Thyroid gland (tissue), 4 donors: ENCODE measurements around the gene TMEM45B.
"Not testable (repeated sequence)": the region's sequence is repeated elsewhere in the genome, so short reads cannot be mapped to it uniquely, and the experiment has no call there.

Source experiments
- CTCF ChIP-seq, 6 experiments: fragments of 200-600 bp in 3 of 6; fragments of 450-650 bp in 3 of 6; sonication (generic) in 3 of 6; IDR thresholded peaks; one replicate each; pipeline ENCODE4 v1.5.1; 2016 to 2019; ENCODE audit warnings: antibody characterized with exemption in 6 of 6, mild to moderate bottlenecking in 2 of 6, inconsistent platforms in 1 of 6, moderate library complexity in 1 of 6
- POLR2A ChIP-seq, 2 donors: fragments of 450-650 bp; IDR thresholded peaks; one replicate each; pipeline ENCODE4 v1.6.1; 2017; ENCODE audit warnings: antibody characterized with exemption in 2 of 2, mild to moderate bottlenecking in 2 of 2, moderate library complexity in 1 of 2

DNA sequence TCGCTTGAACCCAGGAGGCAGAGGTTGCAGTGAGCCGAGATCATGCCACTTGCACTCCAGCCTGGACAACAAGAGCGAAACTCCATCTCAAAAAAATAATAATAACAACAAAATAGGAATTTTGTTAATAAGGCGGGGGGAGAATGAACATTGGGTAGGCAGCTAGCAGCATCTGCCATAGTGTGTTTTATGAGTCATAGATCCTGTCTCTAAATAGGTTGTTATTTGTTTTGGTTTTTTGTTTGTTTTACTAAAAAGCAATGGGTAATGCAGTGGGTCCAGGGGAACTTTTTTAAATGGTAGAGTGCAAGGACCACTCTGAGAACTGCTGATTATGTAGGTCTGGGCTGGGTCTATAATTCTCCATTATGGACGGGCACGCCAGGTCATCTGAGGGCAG, 4.6 kb downstream of the TMEM45B start:
- not testable (repeated sequence) for TF ChIP-seq POLR2A, CTCF (IDR thresholded peaks at IDR 0.05)
